ENCODE measurements around the gene PYY.

- TF ChIP-seq CTCF (IDR thresholded peaks at IDR 0.05) (no peak), POLR2A (IDR thresholded peaks at IDR 0.05) (no peak)
Measured at GRCh38 chr17:43936434-43936833, 17.3 kb downstream of the PYY start.
